ENCODE data around the gene GAA.
A peak's percentile ranks its signal among the peaks of the same experiment; 100 is the strongest.

GAA gene

DNA sequence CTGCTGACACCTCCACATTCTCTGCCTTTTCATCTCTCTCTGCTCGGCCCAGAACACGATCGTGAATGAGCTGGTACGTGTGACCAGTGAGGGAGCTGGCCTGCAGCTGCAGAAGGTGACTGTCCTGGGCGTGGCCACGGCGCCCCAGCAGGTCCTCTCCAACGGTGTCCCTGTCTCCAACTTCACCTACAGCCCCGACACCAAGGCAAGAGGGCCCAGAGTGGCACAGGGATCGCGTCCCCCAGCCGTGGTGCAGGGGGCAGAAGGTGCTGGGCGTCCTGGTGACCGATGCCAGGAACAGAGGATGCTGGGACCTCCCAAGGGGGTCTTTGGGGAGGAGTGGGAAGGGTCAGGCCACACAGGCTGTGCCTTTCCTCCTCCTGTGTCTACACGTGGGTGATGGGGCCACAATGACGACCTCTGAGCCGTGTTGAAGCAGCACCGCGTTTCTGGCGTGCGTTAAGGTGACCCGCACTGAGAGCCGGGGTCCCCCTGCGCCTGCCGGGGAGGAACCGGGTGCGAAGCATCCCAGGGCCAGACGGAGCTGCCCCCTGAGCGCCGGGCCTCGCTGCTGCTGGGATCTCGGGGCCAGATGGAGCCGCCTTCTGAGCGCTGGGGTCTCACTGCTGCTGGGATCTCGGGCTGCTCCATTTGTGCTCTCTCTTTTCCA, 17.4 kb downstream of the GAA start:
- no peak for DNase-seq

DNA sequence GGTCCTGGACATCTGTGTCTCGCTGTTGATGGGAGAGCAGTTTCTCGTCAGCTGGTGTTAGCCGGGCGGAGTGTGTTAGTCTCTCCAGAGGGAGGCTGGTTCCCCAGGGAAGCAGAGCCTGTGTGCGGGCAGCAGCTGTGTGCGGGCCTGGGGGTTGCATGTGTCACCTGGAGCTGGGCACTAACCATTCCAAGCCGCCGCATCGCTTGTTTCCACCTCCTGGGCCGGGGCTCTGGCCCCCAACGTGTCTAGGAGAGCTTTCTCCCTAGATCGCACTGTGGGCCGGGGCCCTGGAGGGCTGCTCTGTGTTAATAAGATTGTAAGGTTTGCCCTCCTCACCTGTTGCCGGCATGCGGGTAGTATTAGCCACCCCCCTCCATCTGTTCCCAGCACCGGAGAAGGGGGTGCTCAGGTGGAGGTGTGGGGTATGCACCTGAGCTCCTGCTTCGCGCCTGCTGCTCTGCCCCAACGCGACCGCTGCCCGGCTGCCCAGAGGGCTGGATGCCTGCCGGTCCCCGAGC, 17.9 kb downstream of the GAA start:
- DNase-seq: no peak

DNA sequence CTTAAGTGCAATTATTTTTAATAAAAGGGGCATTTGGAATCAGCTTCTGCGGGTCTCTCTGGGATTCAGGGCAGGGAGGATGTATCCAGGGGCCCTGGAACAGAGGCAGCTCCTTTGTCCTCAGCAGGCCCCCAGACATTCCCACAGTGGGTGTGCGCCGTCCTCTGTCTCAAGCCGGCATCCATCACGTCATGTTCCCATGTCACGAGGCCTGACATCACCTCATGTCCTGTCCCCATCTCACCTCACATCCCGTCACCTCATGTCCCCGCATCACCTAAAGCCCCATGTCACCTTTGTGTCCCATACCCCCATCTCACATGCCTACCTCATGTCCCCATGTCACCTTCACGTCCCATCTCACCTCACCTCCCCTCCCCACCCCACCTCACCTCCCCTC, 18.5 kb downstream of the GAA start:
- no peak for DNase-seq

DNA sequence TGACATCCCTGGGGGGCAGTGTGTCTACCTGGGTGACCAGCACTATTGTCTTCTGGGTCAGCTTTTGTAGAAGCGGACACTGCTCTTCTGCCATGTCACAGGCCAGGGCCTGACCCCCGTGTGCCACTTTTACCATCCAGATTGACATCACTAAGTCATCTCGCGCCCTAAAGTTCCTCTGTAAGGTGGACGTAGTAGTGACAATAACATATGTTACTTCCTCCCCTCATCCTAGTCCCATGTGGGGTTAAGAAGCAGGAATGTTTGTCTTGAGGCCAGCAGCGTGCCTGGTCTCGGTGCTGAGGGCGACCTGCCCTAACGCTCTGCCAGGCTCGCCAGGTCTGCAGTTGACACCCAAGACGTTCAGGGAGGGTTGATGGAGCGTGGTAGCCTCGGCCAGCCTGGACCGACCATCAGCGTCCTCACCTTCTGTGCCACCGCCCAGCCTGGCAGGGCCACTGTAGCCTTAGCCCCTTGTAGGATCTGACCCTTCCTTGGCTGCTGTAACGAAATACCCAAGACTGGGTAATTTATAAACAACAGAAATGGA, 20.7 kb downstream of the GAA start:
- no peak for DNase-seq

DNA sequence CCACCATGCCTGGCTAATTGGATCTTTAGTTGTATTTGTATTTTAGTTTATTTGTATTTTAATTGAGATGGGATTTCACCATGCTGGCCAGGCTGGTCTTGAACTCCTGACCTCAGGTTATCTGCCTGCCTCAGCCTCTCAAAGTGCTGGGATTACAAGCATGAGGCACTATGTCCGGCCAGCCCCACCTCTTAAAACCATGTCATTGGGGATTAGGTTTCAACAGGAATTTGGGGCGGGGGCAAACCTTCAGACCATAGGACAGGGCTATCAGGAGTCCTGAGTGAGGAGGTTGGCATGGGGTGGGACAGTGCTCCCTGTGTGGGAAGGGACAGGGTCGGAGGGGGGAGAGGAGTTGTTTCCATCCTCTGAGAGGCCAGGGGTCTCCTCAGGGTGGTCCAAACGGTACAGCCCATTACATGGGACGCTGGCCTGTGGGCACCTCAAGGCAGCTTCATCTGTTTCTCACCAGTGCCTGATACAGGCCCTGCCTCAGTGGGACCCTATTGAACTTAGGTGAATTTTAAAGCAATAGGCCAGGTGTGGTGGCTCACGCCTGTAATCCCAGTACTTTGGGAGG, 21.6 kb downstream of the GAA start:
- no peak for DNase-seq

DNA sequence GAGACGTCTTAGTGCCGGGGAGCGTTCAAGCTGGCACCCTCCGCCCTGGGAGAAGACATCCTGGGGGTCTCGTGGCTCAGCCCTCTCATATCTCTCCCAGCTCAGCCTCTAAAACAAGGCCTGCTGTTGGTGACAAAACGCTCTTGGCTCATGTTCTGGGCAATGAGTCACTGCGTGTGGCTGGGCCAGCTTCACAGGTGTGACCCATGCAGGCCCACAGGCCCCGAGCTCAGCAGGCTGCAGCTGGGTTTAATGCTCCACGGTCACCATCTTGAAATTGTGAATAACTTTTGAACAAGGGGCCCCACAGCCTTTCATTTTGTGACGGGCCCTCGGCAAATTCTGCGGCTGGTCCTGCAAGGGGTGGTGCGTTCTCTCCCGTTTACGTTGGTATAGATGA, 22.4 kb downstream of the GAA start:
- no peak for DNase-seq

DNA sequence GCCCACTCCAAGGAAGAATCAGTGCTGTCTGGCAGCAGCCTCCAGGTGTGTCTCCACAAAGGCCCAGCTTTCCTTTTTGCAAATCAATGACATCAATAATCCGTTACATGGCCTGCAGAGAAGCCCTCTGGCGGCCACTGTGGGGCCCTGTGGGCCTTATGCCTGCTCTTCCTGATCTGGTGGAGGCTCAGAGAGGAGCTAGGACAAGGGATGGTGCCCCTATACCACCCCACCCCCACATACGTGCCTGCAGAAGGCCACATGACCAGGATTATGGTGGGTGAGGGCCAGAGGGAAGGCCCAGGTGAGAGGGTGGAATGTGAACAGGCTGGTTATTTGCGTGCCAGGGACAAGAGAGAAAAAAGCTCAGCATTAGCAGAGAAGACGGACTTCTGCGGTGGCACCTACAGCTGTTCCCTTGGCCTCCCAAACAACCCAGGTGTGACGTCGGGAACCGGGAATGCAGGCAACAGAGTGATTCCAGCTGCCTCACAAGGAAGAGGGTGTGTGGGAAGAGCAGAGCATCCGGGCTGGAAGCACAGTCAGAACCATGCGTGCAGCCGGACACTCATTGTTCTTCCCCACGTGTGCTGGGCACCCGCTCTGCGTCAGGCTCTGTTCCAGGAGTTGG, 23.1 kb downstream of the GAA start:
- DNase-seq: peak; percentile 52

DNA sequence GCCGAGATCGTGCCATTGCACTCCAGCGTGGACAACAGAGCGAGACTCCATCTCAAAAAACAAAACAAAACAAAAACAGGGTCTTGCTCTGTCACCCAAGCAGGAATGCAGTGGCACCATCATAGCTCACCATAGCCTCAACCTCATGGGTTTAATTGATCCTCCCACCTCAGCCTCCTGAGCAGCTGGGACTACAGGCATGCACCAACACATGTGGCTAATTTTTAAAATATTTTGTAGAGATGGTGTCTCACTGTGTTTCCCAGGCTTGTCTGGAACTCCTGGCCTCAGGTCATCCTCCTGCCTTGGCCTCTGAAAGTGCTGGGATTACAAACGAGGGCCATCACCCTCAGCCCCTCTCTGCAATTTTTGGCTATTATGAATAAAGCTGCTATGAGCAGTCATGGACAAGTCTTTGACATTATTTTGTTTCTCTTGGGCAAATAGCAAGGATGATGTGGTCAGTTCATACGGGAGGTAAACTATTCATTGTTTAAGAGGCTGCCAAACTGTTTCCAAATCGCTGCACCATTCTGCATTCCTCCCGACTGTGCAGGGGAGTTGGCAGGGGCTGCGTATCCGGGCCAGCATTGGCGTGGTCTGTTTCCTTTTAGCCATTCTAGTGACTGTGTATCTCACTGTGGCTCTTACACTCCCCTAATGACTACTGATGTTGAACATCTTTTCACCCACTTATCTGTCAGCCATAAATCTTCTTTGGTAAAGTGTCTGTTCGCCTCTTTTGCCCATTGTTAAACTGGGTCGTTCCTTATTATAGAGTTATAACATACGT, 24.5 kb downstream of the GAA start:
- DNase-seq: no peak

DNA sequence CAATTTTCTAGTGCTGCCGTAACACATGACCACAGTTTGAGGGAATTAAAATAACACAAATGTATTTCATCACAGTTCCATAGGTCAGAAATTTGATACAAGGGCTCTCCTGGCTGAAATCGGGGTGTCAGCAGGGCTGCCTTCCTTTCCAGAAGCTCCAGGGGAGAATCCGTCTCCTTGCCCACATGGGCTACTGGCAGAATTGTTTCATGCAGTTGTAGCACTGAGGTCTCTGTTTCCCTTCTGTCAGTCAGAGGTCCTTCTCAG, 25.0 kb downstream of the GAA start:
- no peak for DNase-seq

DNA sequence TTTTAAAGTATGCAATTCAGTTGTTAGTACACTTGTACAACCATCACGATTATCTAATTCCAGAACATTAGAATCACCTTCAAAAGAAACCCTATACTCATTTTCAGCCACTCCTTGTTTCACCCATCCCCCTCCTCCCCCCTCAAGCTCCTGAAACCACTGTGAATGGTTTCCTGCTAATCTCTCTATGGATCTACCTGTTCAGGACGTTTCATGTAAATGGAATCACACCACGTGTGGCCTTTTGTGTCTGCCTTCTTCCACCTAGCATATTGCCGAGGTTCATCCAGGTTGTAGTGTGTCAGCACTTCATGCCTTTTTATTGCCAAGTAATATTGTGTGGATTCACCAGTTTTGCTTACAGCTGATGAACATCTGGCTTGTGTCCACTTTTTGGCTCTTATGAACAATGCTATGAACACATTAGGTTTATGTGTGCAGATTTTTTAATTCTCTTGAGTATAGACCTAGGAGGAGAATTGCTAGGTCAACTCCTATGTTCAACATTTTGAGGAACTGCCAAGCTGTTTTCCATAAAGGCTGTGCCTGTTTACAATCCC, 27.7 kb downstream of the GAA start:
- DNase-seq: no peak

DNA sequence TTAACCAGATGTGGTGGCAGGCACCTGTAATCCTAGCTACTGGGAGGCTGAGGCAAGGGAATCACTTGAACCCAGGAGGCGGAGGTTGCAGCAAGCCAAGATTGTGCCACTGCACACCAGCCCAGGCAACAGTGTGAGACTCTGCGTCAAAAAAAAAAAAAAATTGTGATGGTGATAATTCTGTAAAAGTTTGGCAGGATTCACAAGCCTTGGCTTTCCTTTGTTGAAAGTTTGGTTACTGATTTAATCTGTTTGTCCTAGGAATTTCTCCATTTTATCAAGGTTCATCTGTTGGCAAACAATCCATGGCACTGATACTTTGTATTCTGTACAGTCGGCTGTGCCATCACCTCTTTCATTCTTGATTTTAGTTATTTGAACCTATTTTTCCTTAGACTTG, 29.6 kb downstream of the GAA start:
- no peak for DNase-seq

DNA sequence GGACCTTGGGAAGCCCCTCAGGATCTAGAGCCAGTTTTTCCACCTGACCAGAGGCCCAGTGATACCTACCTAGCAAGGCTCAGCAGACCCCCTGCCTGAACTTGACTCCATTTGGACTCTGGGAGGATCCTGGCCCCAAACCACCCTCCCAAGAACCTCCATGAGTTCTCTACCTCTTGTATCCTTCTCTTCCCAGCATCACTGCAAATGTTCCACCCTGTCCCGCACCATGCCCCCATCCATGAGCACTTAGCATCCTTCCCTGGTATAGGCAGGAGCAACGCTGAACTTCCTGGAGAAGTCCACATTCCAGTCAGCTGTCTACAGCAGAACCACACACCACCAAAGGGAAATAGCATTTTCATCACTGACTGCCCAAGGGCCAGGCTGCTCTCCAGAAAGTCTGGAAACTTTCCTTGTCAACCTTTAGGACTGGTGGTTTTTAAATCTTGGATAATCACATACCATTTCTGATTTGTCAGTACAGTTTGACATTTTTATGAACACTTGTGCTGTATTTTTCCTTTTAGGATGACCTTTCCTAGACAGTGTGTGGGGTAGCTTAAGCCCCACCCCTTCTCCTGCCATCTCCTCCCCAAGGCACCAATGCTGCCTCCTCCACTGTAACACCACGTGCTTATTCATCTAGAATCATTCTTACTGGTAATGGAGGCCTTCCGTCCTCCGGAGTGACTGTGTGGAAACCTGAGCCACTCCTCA, 31.7 kb downstream of the GAA start:
- DNase-seq: no peak

DNA sequence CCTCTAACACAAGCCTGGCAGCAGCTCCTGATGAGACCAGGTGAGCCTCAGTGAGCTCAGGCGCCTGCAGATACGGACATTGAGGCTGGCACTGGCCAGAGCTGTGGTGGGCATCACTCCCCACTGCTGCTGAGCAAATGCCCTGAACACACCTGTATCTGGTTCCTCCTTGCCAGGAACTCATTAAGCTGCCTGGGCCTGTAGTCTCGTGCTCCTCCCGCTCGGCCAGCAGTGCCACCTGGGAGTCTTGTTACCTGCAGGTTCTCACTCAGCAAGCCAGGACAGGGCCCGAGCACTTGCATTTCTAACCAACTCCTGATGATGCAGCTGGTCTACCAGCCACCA, 32.2 kb downstream of the GAA start:
- no peak for DNase-seq

DNA sequence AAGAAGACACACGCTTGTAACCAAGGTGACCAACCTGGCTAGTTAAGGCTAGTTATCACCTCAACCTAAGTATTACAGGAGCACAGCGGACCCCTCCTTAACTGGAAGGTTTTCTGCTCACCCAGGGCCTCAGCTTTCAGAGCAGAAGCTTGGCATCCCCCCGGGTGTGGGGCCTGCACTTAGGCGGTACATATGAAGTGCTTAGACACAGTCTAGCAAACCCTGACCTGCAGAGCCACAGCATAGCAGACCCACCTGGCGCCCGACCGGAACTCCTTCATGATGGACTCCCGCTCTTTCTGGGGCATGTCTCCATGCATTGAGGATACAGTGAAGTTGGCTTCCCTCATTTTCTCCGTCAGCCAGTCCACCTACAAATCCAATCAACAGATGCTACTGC, 35.8 kb downstream of the GAA start:
- no peak for DNase-seq

DNA sequence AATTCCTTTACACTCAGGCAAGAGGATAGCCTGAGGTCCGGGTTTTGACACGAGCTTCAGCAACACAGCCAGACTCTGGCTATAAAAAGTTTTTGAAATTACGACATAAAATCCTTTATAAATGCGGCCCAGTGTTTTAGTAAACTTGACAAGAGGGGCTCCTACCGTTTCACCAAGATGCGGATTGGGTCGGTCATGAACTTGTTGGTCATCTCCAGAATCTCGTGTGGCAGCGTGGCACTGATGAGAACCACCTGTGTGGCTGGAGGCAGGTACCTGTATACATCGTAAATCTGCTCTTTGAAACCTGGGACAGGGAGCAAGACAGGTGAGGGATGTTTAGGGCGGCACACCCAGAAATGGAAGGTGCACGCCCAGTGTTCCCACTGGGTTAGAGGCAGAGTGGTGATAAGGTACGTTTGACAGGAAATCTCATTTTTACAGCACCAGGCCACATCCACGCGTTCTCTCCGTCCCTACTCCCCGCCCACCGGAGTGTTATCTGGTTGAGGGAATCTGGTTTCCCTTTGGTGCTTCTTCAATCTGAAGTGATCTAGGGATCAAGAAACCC, 37.6 kb downstream of the GAA start:
- DNase-seq: no peak

DNA sequence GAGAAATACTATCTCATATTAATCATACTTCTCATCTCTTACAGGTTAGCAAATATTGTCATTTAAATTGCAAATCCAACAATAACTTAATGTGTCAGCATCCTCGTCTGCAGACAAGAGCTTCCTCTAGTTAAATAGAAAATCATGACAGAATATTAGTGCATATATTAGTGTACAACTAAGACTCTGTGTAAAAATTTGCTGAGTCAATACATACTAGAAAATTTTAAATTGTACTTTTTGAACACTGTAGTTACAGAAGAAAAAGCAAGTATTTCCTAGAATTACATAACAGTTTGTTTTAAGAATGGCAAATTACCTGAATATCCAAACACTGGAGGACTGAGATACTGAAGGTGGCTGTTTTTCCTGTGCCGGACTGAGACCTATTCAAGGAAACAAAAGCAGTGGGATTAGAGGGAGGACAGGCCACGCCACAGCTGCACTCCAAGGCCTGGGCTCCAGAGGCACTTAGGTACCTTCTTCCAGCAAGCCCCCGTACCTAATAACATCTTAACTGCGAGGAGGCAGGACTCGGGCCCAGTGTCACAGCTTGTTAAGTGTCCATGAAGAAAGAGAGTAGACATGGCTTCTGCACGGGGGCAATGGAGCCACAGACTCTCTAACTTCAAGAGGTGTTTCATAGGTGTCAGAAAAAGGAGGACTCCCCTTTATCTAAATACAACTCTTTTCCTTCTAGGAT, 40.2 kb downstream of the GAA start:
- DNase-seq: no peak

DNA sequence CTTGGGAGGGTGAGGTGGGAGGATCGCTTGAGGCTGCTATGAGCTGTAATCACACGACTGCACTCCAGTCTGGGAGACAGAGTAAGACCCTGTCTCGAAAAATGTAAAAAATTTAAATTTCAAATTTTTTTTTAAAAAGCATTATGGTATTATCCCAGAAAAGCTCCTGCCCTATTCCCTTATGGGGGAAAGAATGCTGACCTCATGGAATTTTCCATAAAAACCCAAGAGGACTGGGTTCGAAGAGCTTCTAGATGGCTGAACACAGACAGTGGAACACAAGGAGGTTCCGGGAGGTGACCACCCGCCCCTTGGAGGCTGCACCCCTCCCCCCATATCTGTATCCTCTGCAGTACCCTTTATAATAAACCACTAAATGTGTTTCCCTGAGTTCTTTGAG, 41.5 kb downstream of the GAA start:
- no peak for DNase-seq

DNA sequence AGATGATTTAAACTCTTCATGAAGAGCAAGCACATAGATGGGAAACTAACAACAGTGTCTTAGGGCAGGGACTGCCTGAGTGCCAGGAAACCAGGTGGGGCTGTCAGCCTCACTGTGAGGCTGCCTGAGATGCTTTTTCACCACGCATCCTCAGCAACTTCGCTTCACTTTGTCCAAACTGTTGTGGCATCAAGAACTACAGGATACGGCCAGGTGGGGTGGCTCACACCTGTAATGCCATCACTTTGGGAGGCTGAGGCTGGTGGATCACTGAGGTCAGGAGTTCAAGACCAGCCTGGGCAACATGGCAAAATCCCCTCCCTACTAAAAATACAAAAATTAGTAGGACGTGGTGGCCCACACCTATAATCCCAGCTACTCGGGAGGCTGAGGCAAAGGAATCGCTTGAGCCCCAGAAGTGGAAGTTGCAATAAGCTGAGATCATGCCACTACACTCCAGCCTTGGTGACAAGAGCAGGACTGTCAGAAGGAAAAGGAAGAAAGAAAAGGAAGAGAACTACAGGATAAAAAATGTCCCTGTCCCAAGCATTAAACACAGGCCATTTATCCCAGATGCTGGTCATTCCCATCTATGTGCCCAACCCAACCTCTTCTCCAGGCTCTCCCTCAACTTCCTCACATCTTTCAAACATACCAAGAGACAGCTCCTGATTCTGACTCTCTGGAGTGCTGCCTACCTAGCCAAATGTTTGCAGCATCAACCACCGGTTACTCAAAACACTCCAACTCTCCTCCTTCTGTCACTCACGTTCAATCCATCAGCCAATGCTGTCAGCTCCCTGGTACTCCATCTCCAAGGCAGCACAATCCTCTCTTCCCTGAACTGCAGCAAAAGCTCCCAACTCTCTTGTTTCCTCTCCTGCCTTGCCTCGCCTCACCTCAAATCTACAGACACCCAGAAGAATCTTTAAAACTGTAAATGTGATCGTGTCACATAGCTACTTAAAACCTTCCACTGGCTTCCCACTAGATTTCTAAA, 44.0 kb downstream of the GAA start:
- DNase-seq: no peak

DNA sequence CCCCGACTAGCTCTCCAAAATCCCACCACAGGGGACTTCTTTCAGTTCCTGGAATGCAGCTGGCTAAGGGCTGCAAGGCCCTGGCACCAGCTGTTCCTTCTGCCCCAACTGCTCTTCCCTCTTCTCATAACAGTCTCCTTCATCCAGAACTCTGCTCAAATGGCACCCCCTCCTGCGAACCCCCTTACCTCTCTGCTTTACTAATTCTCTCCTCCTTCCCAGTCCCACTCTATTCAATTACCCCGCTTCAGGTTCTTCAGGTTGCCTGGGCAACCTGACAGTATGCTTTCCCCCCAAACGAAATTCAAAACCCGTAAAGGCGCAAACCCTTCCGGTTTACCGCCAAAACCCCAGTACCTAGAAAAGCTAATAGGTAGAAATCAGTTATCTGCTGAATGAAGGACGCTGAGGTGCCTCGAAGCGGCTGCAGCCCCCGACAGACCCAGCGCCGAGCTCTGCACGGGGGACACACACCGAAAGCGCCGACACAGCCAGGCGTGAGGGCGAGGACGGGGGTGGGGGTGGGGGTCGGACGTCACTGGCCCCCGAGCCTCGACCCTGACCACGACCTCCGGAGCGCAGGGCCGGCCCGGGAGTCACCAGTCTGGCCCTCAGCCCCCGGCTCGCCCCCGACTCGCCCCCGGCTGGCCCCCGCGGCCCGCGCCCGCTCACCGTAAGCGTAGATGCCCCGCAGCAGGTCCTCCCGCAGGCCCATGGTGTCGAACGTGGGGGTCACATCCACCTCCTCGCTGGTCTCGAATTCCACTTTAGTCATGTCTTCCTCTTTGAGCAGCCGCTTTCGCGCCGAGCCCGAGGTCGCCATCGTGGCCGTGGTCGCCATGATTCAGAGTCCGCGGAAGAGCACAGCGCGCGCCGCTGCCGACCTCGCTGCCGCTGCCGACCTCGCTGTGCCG, 45.0 kb downstream of the GAA start:
- no peak for DNase-seq
